NCI-H748 (cell line): Measurements from ENCODE around the gene GRIK4.
"Not testable (repeated sequence)": the region's sequence is repeated elsewhere in the genome, so short reads cannot be mapped to it uniquely, and the experiment has no call there.

ENCODE experiments used
- DNase-seq: peaks from one replicate; lab custom pipeline; 2025; ENCODE audit not compliant: unreplicated experiment; lab: John Stamatoyannopoulos, UW

GRIK4 gene

DNA sequence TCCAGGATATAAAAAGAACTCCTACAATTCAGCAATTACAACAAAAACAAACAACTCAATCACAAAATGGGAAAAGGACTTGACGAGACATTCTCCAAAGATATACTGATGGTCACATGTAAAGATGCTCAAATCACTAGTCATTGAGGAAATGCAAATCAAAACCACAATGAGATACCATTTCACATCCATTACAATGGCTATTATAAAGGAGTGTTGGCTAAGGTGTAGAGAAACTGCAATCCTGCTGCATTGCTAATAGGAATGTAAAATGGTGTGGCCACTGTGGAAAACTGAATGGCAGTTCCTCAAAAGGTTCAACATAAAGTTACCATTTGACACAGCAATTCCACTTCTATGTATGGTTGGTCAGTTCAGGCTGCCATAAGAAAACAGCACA, 500.5 kb downstream of the GRIK4 start:
- DNase-seq = no peak

DNA sequence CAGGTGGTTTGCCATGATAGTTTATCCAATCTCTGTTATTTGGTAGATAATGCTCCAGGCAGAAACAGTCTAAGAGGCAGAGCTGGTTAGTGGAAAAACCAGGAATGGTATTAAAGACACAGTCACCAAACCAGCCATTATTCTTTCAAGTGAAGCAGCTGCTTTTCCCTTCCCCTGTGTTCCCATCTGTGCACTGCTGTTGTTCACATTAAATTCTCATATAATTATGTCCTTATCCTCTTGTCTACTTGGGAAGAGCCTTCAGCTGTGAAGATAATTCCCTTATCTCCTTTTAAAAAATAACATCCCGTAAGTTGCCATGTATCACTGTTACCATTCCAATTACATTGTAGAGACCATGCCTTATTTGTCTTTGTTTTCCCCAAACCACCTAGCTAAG, 507.2 kb downstream of the GRIK4 start:
- peak; percentile 10 for DNase-seq

- DNase-seq = not testable (repeated sequence)
These were observed 510.2 kb downstream of the GRIK4 start for GRCh38 chr11:121021718-121022117.

- peak; percentile 92 for DNase-seq
These were observed 512.6 kb downstream of the GRIK4 start, which contains the start of gene TBCEL for GRCh38 chr11:121023848-121024751. Gene TBCEL (plus strand): TSS chr11:121024102. CDS start chr11:121045691, 21,589 bp downstream.

DNA sequence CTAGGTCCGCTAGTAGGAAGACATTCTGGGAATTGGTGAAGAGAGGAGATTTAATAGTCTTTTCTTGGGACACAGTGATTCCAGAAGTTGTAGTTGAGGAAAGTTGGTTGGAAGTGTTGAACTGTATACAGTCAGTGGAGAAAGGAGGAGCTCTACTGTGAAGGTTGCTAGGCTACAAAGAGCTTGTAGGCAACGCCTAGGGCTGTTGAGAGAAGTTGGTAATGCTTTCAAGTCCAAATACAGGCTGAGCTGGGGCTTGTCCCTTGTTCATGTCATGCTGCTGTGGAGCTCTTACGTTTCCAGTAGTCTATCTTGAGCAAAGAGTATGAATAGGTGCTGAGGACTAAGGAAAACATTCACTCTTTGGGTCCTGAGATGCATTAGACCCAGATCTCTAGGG, 513.4 kb downstream of the GRIK4 start:
- DNase-seq = peak; percentile 25

- no peak for DNase-seq
These were observed 517.6 kb downstream of the GRIK4 start for GRCh38 chr11:121029153-121029552.

DNA sequence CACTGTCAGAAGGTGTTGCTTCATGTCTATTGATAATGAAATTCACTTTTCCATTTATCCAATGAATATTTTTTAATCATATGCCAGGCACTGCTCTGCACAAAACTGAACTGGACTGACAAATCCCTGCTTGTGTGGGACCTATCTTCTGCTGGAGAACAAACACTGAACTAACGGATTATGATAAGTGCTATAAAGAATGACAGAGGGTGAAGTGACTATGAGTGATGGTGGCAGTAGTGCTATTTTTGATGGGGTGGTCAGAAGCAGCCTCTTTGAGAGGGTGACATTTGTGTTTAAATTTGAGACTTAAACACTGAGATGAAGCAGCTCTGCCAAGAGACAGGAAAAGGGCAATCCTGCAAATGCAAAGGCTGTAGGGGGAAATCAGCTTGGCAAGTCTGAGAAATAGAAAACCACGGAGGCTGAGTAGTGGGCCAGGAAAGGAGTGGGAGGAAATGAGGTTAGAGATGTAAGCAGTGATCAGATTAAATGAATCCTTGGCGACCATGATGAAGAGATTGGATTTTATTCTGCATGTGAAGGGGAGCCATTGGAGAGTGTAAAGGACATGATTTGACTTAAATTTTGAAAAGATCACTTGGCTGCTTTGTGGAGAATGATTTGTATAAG, 518.4 kb downstream of the GRIK4 start:
- no peak for DNase-seq

DNA sequence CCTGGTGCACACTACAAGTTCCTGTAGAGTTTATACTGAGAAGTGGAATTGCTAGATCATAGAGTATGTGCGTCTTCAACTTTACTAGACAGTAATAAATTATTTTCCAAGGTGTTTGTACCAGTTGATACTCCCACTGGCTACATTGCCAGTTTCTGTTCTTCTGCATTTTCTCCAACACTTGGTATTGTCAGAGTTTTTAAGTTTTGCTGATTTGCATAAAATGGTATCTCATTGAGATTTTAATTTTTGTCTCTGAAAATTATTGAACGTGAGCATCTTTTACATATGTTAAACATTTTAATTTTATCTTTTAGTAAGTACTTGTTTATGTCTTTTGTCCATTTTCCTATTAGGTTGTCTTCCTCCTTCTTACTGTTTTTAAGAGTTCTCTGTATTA, 519.6 kb downstream of the GRIK4 start:
- DNase-seq = no peak

DNA sequence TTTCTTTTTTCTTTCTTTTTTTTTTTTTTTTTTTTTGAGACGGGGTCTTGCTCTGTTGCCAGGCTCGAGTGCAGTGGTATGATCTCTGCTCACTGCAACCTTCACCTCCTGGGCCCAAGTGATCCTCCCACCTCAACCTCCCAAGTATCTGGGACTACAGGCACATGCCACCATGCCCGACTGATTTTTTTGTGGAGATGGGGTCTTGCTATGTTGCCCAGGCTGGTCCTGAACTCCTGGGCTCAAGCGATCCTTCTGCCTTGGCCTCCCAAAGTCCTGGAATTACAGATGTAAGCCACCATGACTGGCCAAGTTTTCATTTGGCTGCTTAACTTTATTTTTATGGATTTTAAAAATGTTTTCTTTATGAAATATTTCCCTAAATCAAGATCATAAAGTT, 520.1 kb downstream of the GRIK4 start:
- DNase-seq = not testable (repeated sequence)

DNA sequence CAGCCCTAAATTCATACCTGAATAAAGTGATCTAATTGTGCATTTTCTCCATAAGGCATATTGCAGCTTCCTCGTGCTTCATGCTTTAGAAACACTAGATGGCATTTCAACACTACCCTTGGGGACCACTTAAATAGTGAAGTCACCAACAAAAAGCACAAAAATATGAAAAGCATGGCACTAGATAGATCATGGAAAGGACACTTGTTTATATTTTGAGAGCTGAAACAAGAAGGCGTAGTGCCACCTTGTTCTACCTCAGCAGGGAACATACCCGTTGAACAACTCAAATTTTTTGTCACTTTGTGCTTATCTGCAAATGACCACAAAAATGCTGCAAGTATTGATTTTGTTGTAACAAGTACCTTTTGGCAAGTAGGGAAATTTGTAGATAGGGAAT, 521.0 kb downstream of the GRIK4 start:
- peak; percentile 8 for DNase-seq

DNA sequence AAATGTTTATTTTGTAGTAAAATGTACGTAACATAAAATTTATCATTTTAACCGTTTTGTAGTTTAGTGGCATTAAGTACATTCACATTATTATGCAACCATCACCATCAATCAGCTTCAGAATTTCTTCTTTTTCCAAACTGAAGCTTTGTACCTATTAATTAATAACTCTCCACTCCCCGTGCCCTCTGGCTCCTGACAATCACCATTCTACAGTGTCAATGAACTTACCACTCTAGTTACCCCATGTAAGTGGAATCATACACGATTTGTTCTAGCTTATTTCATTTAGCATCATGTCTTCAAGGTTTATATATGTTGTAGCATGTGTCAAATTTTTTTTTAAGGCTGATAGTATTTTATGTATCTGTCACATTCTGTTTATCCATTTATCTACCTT, 522.1 kb downstream of the GRIK4 start:
- no peak for DNase-seq

DNA sequence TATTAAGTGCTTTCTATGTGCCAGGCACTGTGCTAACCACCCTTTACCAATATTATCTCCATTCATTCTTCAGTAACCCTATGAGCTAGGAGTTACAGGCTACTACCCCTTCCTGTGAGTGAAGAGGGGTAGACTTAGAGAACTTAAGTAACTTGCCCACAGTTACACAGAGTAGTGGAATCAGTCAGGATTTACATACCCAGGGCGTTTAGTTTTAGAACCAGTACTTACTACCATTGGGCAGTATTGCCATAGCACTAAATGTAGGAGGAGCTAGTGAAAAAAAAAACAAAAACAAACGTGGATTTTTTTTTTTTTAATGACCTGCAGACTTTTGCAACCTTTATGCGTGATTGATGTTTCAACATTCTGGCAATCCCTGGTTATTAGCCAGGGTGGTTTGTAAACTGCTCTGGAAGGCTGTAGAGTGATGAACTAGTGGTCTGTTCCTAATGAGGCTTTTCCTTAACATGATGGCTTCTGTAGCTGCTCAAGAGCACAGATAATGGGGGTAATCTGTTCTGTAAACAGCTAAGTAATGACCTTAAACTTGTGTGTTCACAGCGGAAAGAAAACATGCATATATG, 523.7 kb downstream of the GRIK4 start:
- DNase-seq = peak; percentile 43

DNA sequence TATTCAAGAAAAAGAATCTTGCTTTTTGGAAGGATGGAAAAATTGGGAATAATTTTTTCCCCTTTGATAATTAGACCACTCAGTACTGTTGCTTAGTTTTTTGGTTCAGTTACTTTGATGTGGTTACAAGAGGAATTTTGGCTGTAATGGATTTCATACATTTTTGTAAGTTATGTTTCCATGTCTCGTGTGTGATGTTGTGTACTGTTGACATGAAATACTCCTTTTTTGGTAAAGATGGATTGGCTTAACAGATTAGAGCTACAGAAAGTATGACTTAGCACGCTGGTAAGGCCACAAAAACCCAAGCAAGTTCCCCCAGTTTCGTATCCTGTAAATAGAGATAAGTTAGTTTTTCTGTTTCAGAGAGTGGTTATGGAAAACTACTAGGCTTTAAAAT, 524.2 kb downstream of the GRIK4 start:
- no peak for DNase-seq

- DNase-seq = no peak
These were observed 525.5 kb downstream of the GRIK4 start for GRCh38 chr11:121037016-121037415.
